Keratinocyte (primary cell): ENCODE results near the gene KCND2.

Experiments used
- EZH2 ChIP-seq: IDR thresholded peaks from one replicate; pipeline ENCODE4 v1.6.1; 2012; ENCODE audit warnings: inconsistent platforms, mild to moderate bottlenecking, low read length, moderate library complexity
- TF ChIP-seq, protein P1 (sequence below), 3 experiments: IDR thresholded peaks in 1 of 3; conservative IDR thresholded peaks in 1 of 3; optimal IDR thresholded peaks in 1 of 3; 2 replicates in 2 of 3; 3 replicates in 1 of 3; pipeline versions ENCODE3 to v1.5.1; 2011; ENCODE audit warnings: low read length in 3 of 3, mild to moderate bottlenecking in 3 of 3, moderate library complexity in 2 of 3, control low read depth in 1 of 3, inconsistent platforms in 1 of 3; ENCODE audit not compliant: insufficient read depth in 2 of 3; ENCODE audit errors: extremely low read depth in 1 of 3

DNA sequence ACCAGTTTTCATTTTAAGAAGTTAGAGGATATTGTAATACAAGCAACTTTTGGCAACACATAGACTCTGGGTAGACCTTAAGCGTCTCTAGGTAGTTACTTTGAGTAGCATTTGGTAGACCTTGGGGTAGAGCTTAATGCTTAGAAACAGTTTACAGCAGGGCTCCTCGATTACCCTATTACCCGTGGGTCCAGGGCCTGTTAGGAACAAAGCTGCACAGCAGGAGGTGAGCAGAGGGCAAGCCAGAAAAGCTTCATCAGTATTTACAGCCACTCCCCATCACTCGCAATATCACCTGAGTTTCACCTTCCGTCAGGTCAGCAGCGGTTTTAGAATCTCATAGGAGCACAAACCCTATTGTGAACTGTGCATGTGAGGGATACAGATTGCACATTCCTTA lies 411.5 kb downstream of the KCND2 start:
- TF ChIP-seq, protein P1, sequence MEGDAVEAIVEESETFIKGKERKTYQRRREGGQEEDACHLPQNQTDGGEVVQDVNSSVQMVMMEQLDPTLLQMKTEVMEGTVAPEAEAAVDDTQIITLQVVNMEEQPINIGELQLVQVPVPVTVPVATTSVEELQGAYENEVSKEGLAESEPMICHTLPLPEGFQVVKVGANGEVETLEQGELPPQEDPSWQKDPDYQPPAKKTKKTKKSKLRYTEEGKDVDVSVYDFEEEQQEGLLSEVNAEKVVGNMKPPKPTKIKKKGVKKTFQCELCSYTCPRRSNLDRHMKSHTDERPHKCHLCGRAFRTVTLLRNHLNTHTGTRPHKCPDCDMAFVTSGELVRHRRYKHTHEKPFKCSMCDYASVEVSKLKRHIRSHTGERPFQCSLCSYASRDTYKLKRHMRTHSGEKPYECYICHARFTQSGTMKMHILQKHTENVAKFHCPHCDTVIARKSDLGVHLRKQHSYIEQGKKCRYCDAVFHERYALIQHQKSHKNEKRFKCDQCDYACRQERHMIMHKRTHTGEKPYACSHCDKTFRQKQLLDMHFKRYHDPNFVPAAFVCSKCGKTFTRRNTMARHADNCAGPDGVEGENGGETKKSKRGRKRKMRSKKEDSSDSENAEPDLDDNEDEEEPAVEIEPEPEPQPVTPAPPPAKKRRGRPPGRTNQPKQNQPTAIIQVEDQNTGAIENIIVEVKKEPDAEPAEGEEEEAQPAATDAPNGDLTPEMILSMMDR (optimal IDR thresholded peaks at IDR 0.05 in 1 of 3, IDR thresholded peaks at IDR 0.05 in 1 of 3, conservative IDR thresholded peaks at IDR 0.05 in 1 of 3; ENCODE audit: extremely low read depth in 1 of 3, insufficient read depth in 2 of 3, low read length in 3 of 3): no peak
- TF ChIP-seq EZH2: no peak
